K562 (cell line): Measurements from ENCODE around the gene PTPRR. TPM values are rescaled to one million over a fixed set of nuclear protein-coding genes. Genes with fewer than 3 reads are reported as not detected.

ENCODE experiments used
- ATAC-seq: fragments of 200-7000 bp; cut with Tn5 transposase; 3 replicates; pipeline ENCODE4 v1.9.1; 2020; ENCODE audit warnings: moderate library complexity
- BruUV-seq: library from RNA; stranded (reverse); fragments of 400-500 nt; replicated peaks from 2 replicates; lab custom pipeline; 2021; lab: Mats Ljungman, UMichigan
- CTCF ChIA-PET: fragments of 300-600 bp; formaldehyde crosslinking; extraction: SDS; loops from one replicate; lab custom pipeline; 2021; ENCODE audit warnings: low intra/inter-chr PET ratio; lab: Yijun Ruan, JAX
- POLR2A ChIA-PET: fragments of 300-600, 350-650 bp; sonication (Branson Sonifier 250); formaldehyde crosslinking; extraction: SDS; loops from one replicate; lab custom pipeline; 2021; ENCODE audit warnings: antibody characterized with exemption, inconsistent platforms; lab: Yijun Ruan, JAX
- DNase-seq, 4 experiments: peaks; one replicate each; pipeline versions ENCODE4 v3.0.0 to v3.0.0-alpha.2; 2011 to 2018; ENCODE audit warnings: low spot score in 3 of 4, mixed read lengths in 3 of 4; ENCODE audit errors: extremely low read depth in 1 of 4
- FAIRE-seq: peaks from 2 replicates; lab custom pipeline; 2011; peaks lifted over from hg19 to GRCh38; lab: Jason Lieb, UNC
- H2AFZ ChIP-seq: 2 replicates; pipeline ENCODE4 v1.6.0; 2011; ENCODE audit warnings: low read depth, low read length, control low read depth, inconsistent platforms
- H3K27ac ChIP-seq: fragments of 200-600 bp; 3 replicates; pipeline ENCODE4 v1.8.0; 2011; ENCODE audit warnings: low read depth, mild to moderate bottlenecking, control low read depth, inconsistent platforms, low read length, moderate library complexity, mixed read lengths; ENCODE audit errors: extremely low read depth
- H3K27me3 ChIP-seq, 2 experiments: fragments of 300-600 bp in 1 of 2; 2 replicates in 1 of 2; 3 replicates in 1 of 2; pipeline versions ENCODE4 v1.6.0 to v1.8.0; 2011; ENCODE audit warnings: inconsistent platforms in 2 of 2, low read length in 2 of 2, mild to moderate bottlenecking in 1 of 2, mixed read lengths in 1 of 2, moderate library complexity in 1 of 2; ENCODE audit not compliant: control insufficient read depth in 2 of 2, insufficient read depth in 2 of 2
- H3K36me3 ChIP-seq: fragments of 300-600 bp; 3 replicates; pipeline ENCODE4 v1.8.0; 2011; ENCODE audit warnings: mild to moderate bottlenecking, low read length, inconsistent platforms; ENCODE audit not compliant: control insufficient read depth, insufficient read depth
- H3K4me1 ChIP-seq, 2 experiments: fragments of 200-600 bp in 1 of 2; replicated peaks in 1 of 2; 2 replicates in 1 of 2; 3 replicates in 1 of 2; pipeline versions ENCODE4 v1.5.1 to v1.8.0; 2011; ENCODE audit warnings: inconsistent platforms in 2 of 2, low read length in 2 of 2, mild to moderate bottlenecking in 1 of 2, mixed read lengths in 1 of 2, moderate library complexity in 1 of 2; ENCODE audit not compliant: control insufficient read depth in 2 of 2, insufficient read depth in 2 of 2
- H3K4me2 ChIP-seq: 2 replicates; pipeline ENCODE4 v1.6.1; 2011; ENCODE audit warnings: low read length, control low read depth, inconsistent platforms, mixed read lengths; ENCODE audit not compliant: insufficient read depth
- H3K4me3 ChIP-seq: fragments of 200-600 bp; sonication (generic), shearing (Covaris generic); 2 replicates; pipeline ENCODE4 v1.5.1; 2016; ENCODE audit warnings: control low read depth, inconsistent platforms
- H3K79me2 ChIP-seq: fragments of 200-600 bp; 3 replicates; pipeline ENCODE4 v1.8.0; 2011; ENCODE audit warnings: low read length, inconsistent platforms; ENCODE audit not compliant: control insufficient read depth, insufficient read depth
- H3K9ac ChIP-seq, 2 experiments: 2 replicates each; pipeline versions ENCODE4 v1.6.0 to v1.6.1; 2011; ENCODE audit warnings: low read depth in 2 of 2, low read length in 2 of 2, control low read depth in 1 of 2, inconsistent platforms in 1 of 2, mild to moderate bottlenecking in 1 of 2, mixed read lengths in 1 of 2; ENCODE audit not compliant: insufficient read depth in 1 of 2
- H3K9me1 ChIP-seq: one replicate; pipeline ENCODE4 v1.6.0; 2011; ENCODE audit warnings: inconsistent platforms, mild to moderate bottlenecking, low read length, moderate library complexity; ENCODE audit not compliant: control insufficient read depth, insufficient read depth
- H3K9me3 ChIP-seq: replicated peaks from 2 replicates; pipeline ENCODE4 v1.5.1; 2011; ENCODE audit warnings: low read depth, low read length, inconsistent platforms; ENCODE audit not compliant: control insufficient read depth, insufficient read depth
- H4K20me1 ChIP-seq: replicated peaks from 2 replicates; pipeline ENCODE4 v1.6.1; 2011; ENCODE audit warnings: low read length, inconsistent platforms, mixed read lengths; ENCODE audit not compliant: control insufficient read depth, insufficient read depth
- DLX4 ChIP-seq: fragments of 250-450 bp; sonication (Bioruptor Pico); IDR thresholded peaks from 2 replicates; pipeline ENCODE4 v1.6.1; 2021; ENCODE audit warnings: mild to moderate bottlenecking
- EHMT2 ChIP-seq: fragments of 450-650 bp; IDR thresholded peaks from 2 replicates; pipeline ENCODE4 v1.6.1; 2018; ENCODE audit warnings: antibody characterized with exemption
- KDM5B ChIP-seq: fragments of 200-600 bp; sonication (generic); IDR thresholded peaks from 2 replicates; pipeline ENCODE4 v1.6.1; 2012; ENCODE audit warnings: low read depth, mild to moderate bottlenecking, moderate library complexity, low read length, control low read depth, inconsistent platforms; ENCODE audit not compliant: insufficient replicate concordance
- MEIS2 ChIP-seq: fragments of 450-650 bp; IDR thresholded peaks from 2 replicates; pipeline ENCODE4 v1.6.1; 2014; ENCODE audit warnings: mild to moderate bottlenecking; ENCODE audit not compliant: partially characterized antibody
- NCOA1 ChIP-seq: fragments of 450-650 bp; IDR thresholded peaks from 2 replicates; pipeline ENCODE4 v1.6.1; 2016; ENCODE audit warnings: low read depth
- ZNF431 ChIP-seq: sonication (generic); formaldehyde crosslinking; IDR thresholded peaks from 2 replicates; pipeline ENCODE4 v1.8.0; 2022; ENCODE audit warnings: mild to moderate bottlenecking, missing genetic modification reagents
- WGBS: fragments of 100-300 bp; shearing (Covaris generic); methylation state at CpG from one replicate; pipeline ENCODE4 v1.1.6; 2016; ENCODE audit warnings: low coverage, mixed read lengths; ENCODE audit not compliant: insufficient coverage; ENCODE audit errors: missing lambda C conversion rate; 5-methylcytosine and 5-hydroxymethylcytosine counted together
- in situ Hi-C: fragments of 300-500 bp; cut with MboI; formaldehyde crosslinking; loops from 4 replicates; pipeline ENCODE4 v1.15.0; 2018; ENCODE audit warnings: inconsistent platforms, mixed read lengths
- intact Hi-C: fragments of 100-400 bp; cut with micrococcal nuclease; formaldehyde crosslinking; loops from 2 replicates; pipeline ENCODE4 v1.14.2; 2022
- polyA plus RNA-seq, 8 experiments: library from polyadenylated mRNA; depleted of rRNA in 4 of 8; stranded (reverse) in 5 of 8; unstranded in 3 of 8; fragments of >200 nt; fragmentation: Nextera tagmentation in 2 of 8; fragmentation: Illumina TruSeq in 1 of 8; extraction: Ambion mirVana in 2 of 8; extraction: Trizol in 1 of 8; gene quantifications; 2 replicates each; pipeline versions ENCODE4 v1.2.1 to v1.2.3, GENCODE V29; 2011 to 2014; ENCODE audit warnings: inconsistent platforms in 1 of 8, missing spikeins in 1 of 8
- total RNA-seq, 7 experiments: library from RNA; depleted of rRNA in 6 of 7; stranded (reverse); fragments of >200 nt in 6 of 7; fragmentation: Illumina TruSeq in 2 of 7; extraction: Trizol in 2 of 7; gene quantifications; 2 replicates each; pipeline versions ENCODE4 v1.2.1 to v1.2.3, GENCODE V29; 2011 to 2021; ENCODE audit warnings: low replicate concordance in 1 of 7

PTPRR gene
- total and polyA plus RNA-seq, 9 of the 15 experiments (the other 6 are each of a cell fraction or from before 2014, with no cell fraction given), result 6.6 to 41.7 (median 12.3) TPM

GRCh38 chr12:70806827-70807226 lies 113.7 kb downstream of the PTPRR start (continued):
- TF ChIP-seq MEIS2, result no peak

- Histone ChIP-seq H3K9ac (no peak overlapping the region), H3K4me2 (no peak overlapping the region), H3K9me1 (no peaks in the 10 kb centered on the region), H3K27me3 (no peaks in the 10 kb centered on the region), H3K79me2 (no peaks in the 10 kb centered on the region), H3K36me3 (no peaks in the 10 kb centered on the region), H4K20me1 (no peaks in the 10 kb centered on the region), H2AFZ (no peak overlapping the region), H3K27ac (no peak overlapping the region), H3K4me1 (no peaks in the 10 kb centered on the region), H3K4me3 (no peak overlapping the region), H3K9me3 (no peaks in the 10 kb centered on the region)
- TF ChIP-seq ZNF431 (CRISPR knock-in tag), result no peak
- no peak for TF ChIP-seq DLX4 (CRISPR knock-in tag)
- no peak for TF ChIP-seq NCOA1
- no peak for TF ChIP-seq KDM5B
- no peak for TF ChIP-seq EHMT2
- no peak for FAIRE-seq
- CTCF ChIA-PET, result no interaction called here
- POLR2A ChIA-PET, result no interaction called here
- in situ Hi-C loops (no loop called here), intact Hi-C loops (no loop called here)
- 5% methylated on average over 1 of the region's 1 CpG for WGBS
- ATAC-seq, result no peak
- no peak for DNase-seq
- no TSS peak for BruUV-seq
Measured at GRCh38 chr12:70806043-70806442, 114.5 kb downstream of the PTPRR start.
